VCaP (cell line): ENCODE results near the gene EIF1B.
"Not testable (repeated sequence)": the region's sequence is repeated elsewhere in the genome, so short reads cannot be mapped to it uniquely, and the experiment has no call there.

Experiments
- H3K27ac ChIP-seq: fragments of 450-650 bp; 2 replicates; pipeline ENCODE4 v1.5.1; 2017
- CTCF ChIP-seq: fragments of 450-650 bp; conservative IDR thresholded peaks from 2 replicates; pipeline ENCODE4 v1.5.1; 2017; ENCODE audit warnings: mild to moderate bottlenecking, moderate library complexity

The EIF1B gene

GRCh38 chr3:40281995-40282394 lies 27.5 kb upstream of the EIF1B start:
- no peak overlapping the region for H3K27ac ChIP-seq
- no peak for TF ChIP-seq CTCF

- not testable (repeated sequence) for H3K27ac ChIP-seq
Observed at GRCh38 chr3:40283057-40283456, 26.4 kb upstream of the EIF1B start.

GRCh38 chr3:40287248-40287647 lies 22.3 kb upstream of the EIF1B start:
- H3K27ac ChIP-seq = no peak overlapping the region
- no peak for TF ChIP-seq CTCF

GRCh38 chr3:40290396-40290795 lies 19.1 kb upstream of the EIF1B start:
- no peak overlapping the region for H3K27ac ChIP-seq
- no peak for TF ChIP-seq CTCF

- H3K27ac ChIP-seq = no peak overlapping the region
- no peak for TF ChIP-seq CTCF
Observed at GRCh38 chr3:40291471-40291870, 18.0 kb upstream of the EIF1B start.

- no peak overlapping the region for H3K27ac ChIP-seq
- no peak for TF ChIP-seq CTCF
Observed at GRCh38 chr3:40292637-40293349, 16.7 kb upstream of the EIF1B start.

- no peak overlapping the region for H3K27ac ChIP-seq
- no peak for TF ChIP-seq CTCF
Observed at GRCh38 chr3:40294434-40294833, 15.1 kb upstream of the EIF1B start.

- TF ChIP-seq CTCF = no peak
- H3K27ac ChIP-seq = no peak overlapping the region
Observed at GRCh38 chr3:40298075-40298474, 11.4 kb upstream of the EIF1B start.
